HUES64 (cell line): Measurements from ENCODE around the gene MRPL30.
A peak's percentile ranks its signal among the peaks of the same experiment; 100 is the strongest.
"Not testable (repeated sequence)": the region's sequence is repeated elsewhere in the genome, so short reads cannot be mapped to it uniquely, and the experiment has no call there.

Experiments
- H3K27ac ChIP-seq: 2 replicates; pipeline ENCODE4 v1.7.0; 2013; ENCODE audit warnings: low read depth, low read length, inconsistent platforms
- H3K27me3 ChIP-seq: 2 replicates; pipeline ENCODE4 v1.6.1; 2013; ENCODE audit warnings: mild to moderate bottlenecking, low read length; ENCODE audit not compliant: insufficient read depth
- H3K36me3 ChIP-seq: 2 replicates; pipeline ENCODE4 v1.6.1; 2013; ENCODE audit warnings: mild to moderate bottlenecking, low read length; ENCODE audit not compliant: insufficient read depth
- H3K4me1 ChIP-seq: 2 replicates; pipeline ENCODE4 v1.6.1; 2013; ENCODE audit warnings: mild to moderate bottlenecking, low read length, moderate library complexity; ENCODE audit not compliant: insufficient read depth
- H3K4me3 ChIP-seq: 2 replicates; pipeline ENCODE4 v1.5.1; 2013; ENCODE audit warnings: mild to moderate bottlenecking, low read length, moderate library complexity
- H3K9ac ChIP-seq: 2 replicates; pipeline ENCODE4 v1.6.1; 2013; ENCODE audit warnings: mild to moderate bottlenecking, low read depth, low read length
- H3K9me3 ChIP-seq: 2 replicates; pipeline ENCODE4 v1.6.1; 2013; ENCODE audit warnings: low read depth, low read length; ENCODE audit not compliant: insufficient read depth
- WGBS: fragments of 150-250, 120-280 bp; methylation state at CpG from one replicate; pipeline ENCODE4 v1.1.7; 2013; ENCODE audit warnings: missing lambda C conversion rate; 5-methylcytosine and 5-hydroxymethylcytosine counted together

The MRPL30 gene

GRCh38 chr2:99188357-99188756 lies 7.4 kb downstream of the MRPL30 start:
- Histone ChIP-seq H3K27ac (no peak overlapping the region), H3K9me3 (no peaks in the 10 kb centered on the region), H3K9ac (no peak overlapping the region), H3K4me1 (no peaks in the 10 kb centered on the region), H3K4me3 (no peak overlapping the region), H3K27me3 (no peaks in the 10 kb centered on the region), H3K36me3 (peaks cover 60% of the 10 kb centered on the region)
- 100% methylated on average over 2 of the region's 3 CpGs for WGBS

GRCh38 chr2:99190548-99190947 lies 9.6 kb downstream of the MRPL30 start:
- H3K36me3 ChIP-seq: peaks cover 81% of the 10 kb centered on the region
- 77% methylated on average over 1 of the region's 1 CpG for WGBS
- H3K9me3 ChIP-seq: no peaks in the 10 kb centered on the region

GRCh38 chr2:99192364-99192763 lies 11.4 kb downstream of the MRPL30 start:
- not testable (repeated sequence) for H3K4me3 ChIP-seq, H3K9me3 ChIP-seq, H3K4me1 ChIP-seq, H3K27ac ChIP-seq, H3K27me3 ChIP-seq, H3K9ac ChIP-seq
- WGBS: 97% methylated on average over 4 of the region's 4 CpGs
- H3K36me3 ChIP-seq: peaks cover 85% of the 10 kb centered on the region

More at GRCh38 chr2:99190548-99190947, 9.6 kb downstream of the MRPL30 start:
- no peak overlapping the region for H3K9ac ChIP-seq
- no peak overlapping the region for H3K4me3 ChIP-seq
- no peaks in the 10 kb centered on the region for H3K4me1 ChIP-seq
- H3K27me3 ChIP-seq: no peaks in the 10 kb centered on the region
- H3K27ac ChIP-seq: no peak overlapping the region

GRCh38 chr2:99198103-99198841 lies 17.3 kb downstream of the MRPL30 start:
- Histone ChIP-seq H3K27ac (no peak overlapping the region), H3K4me1 (no peaks in the 10 kb centered on the region), H3K9me3 (no peaks in the 10 kb centered on the region), H3K36me3 (peaks cover 47% of the 10 kb centered on the region), H3K9ac (no peak overlapping the region), H3K4me3 (no peak overlapping the region), H3K27me3 (no peaks in the 10 kb centered on the region)
- WGBS: 88% methylated on average over 5 of the region's 6 CpGs

GRCh38 chr2:99200076-99200800 lies 19.3 kb downstream of the MRPL30 start:
- H3K27me3 ChIP-seq: no peaks in the 10 kb centered on the region
- WGBS: 97% methylated on average over 6 of the region's 7 CpGs
- peaks cover 28% of the 10 kb centered on the region for H3K36me3 ChIP-seq
- H3K9ac ChIP-seq: no peak overlapping the region
- H3K4me3 ChIP-seq: no peak overlapping the region
- H3K4me1 ChIP-seq: no peaks in the 10 kb centered on the region
- peaks cover 16% of the 10 kb centered on the region for H3K9me3 ChIP-seq
- H3K27ac ChIP-seq: no peak overlapping the region

- Histone ChIP-seq H3K27me3 (no peaks in the 10 kb centered on the region), H3K27ac (no peak overlapping the region), H3K36me3 (peaks cover 10% of the 10 kb centered on the region), H3K9ac (no peak overlapping the region), H3K9me3 (peaks cover 32% of the 10 kb centered on the region), H3K4me1 (no peaks in the 10 kb centered on the region), H3K4me3 (no peak overlapping the region)
- 86% methylated on average over 3 of the region's 4 CpGs for WGBS
Measured at GRCh38 chr2:99201959-99202678, 21.1 kb downstream of the MRPL30 start.

- no peaks in the 10 kb centered on the region for H3K36me3 ChIP-seq
- H3K27me3 ChIP-seq: no peaks in the 10 kb centered on the region
- no peaks in the 10 kb centered on the region for H3K4me1 ChIP-seq
- H3K27ac ChIP-seq: peak overlapping the region; percentile 55; the same call in 1 of the 2 replicates
- 84% methylated on average over 5 of the region's 5 CpGs for WGBS
- H3K9me3 ChIP-seq: peaks cover 44% of the 10 kb centered on the region
- H3K4me3 ChIP-seq: no peak overlapping the region
- no peak overlapping the region for H3K9ac ChIP-seq
Measured at GRCh38 chr2:99205491-99205890, 24.5 kb downstream of the MRPL30 start.

GRCh38 chr2:99216096-99216495 lies 35.1 kb downstream of the MRPL30 start:
- H3K9ac ChIP-seq: no peak overlapping the region
- H3K36me3 ChIP-seq: no peaks in the 10 kb centered on the region
- H3K27me3 ChIP-seq: no peaks in the 10 kb centered on the region
- no peaks in the 10 kb centered on the region for H3K9me3 ChIP-seq
- no peak overlapping the region for H3K4me3 ChIP-seq
- H3K4me1 ChIP-seq: no peaks in the 10 kb centered on the region
- H3K27ac ChIP-seq: no peak overlapping the region
- 95% methylated on average over 2 of the region's 2 CpGs for WGBS

GRCh38 chr2:99217929-99218501 lies 37.0 kb downstream of the MRPL30 start:
- no peak overlapping the region for H3K9ac ChIP-seq
- H3K4me3 ChIP-seq: no peak overlapping the region
- 92% methylated on average over 4 of the region's 4 CpGs for WGBS
- H3K9me3 ChIP-seq: no peaks in the 10 kb centered on the region
- no peaks in the 10 kb centered on the region for H3K36me3 ChIP-seq
- H3K27me3 ChIP-seq: no peaks in the 10 kb centered on the region
- no peak overlapping the region for H3K27ac ChIP-seq
- H3K4me1 ChIP-seq: no peaks in the 10 kb centered on the region

- H3K9ac ChIP-seq, H3K4me3 ChIP-seq, H3K4me1 ChIP-seq, H3K27ac ChIP-seq, H3K27me3 ChIP-seq, H3K36me3 ChIP-seq: not testable (repeated sequence)
- H3K9me3 ChIP-seq: peaks cover 12% of the 10 kb centered on the region; the same call in 1 of the 2 replicates
Measured at GRCh38 chr2:99233177-99233576, 52.2 kb downstream of the MRPL30 start.

GRCh38 chr2:99238599-99238998 lies 57.6 kb downstream of the MRPL30 start:
- no peaks in the 10 kb centered on the region for H3K36me3 ChIP-seq
- H3K9ac ChIP-seq: no peak overlapping the region
- WGBS: 98% methylated on average over 6 of the region's 6 CpGs
- H3K4me1 ChIP-seq: 0 out of 2 replicates have a peak, but pooled peaks cover 6% of the 10 kb centered on the region
- no peak overlapping the region for H3K4me3 ChIP-seq
- H3K27me3 ChIP-seq: no peaks in the 10 kb centered on the region
- no peak overlapping the region for H3K27ac ChIP-seq
- no peaks in the 10 kb centered on the region for H3K9me3 ChIP-seq
